ENCODE measurements around the gene DPP4.
"Not testable (repeated sequence)": the region's sequence is repeated elsewhere in the genome, so short reads cannot be mapped to it uniquely, and the experiment has no call there.

DPP4 gene

DNA sequence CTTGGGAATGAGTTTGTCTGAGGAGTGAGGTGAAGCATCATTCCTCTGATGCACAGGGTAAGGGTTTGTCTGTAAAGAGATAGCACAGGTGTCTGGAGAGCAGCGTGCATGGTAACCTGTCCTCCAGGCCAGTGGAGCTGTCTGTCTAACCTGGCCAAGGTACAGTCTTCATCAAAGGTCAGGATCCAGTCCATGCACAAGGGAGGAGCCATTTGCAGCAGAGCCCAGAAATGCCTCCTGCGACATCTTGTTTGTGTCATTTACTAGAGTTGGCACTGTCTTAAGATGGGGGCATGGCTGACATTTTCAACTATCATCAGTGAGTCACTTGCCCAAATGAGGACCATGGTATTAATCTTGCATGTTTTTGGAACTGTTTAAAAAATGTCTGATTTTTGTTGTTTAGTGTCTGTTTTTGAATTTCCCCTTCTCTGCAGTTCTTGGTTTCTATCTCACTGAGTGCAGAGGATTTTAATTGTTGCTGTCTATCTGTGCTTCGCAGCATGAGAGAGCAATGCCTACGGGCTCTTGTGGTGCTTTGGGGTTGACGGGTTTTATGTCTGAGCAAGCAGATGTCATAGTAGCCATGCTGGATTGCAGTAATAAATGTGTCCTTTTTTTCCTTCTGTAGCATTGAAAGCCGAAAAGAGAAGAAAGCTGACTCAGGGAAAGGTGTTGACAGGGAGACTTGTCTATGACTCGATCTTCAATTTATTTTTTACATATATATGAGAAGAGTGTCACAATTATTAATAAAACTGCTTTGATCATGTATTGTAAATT, 91.3 kb downstream of the DPP4 start:
- DNase-seq, result no peak

DNA sequence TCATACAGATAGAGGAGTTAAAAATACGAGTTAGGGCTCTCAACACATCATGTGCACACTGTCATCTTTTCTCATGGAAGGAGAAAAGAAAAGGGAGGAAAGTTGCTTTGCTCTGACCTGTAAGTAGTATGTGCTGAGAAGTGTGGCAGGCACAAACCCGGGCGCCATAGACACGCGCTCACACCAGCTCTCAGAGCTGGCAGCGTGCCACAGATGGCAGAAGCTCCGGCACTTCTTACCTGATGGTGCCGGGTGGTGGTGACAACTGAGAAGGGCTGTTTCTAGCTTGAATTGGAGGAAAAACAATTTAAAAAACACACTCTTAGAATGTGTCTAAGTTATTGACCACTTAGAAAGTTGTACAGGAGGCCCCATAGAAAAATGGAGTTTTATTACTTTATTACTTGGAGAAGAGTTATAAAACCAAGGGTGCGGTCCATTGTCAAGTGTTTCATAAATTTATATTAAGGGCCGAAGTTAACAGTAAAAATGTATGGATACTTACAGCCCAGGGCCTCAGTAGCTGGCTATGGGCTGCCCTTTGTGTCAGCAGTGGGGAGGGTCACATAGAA, 92.2 kb downstream of the DPP4 start:
- DNase-seq, result no peak

DNA sequence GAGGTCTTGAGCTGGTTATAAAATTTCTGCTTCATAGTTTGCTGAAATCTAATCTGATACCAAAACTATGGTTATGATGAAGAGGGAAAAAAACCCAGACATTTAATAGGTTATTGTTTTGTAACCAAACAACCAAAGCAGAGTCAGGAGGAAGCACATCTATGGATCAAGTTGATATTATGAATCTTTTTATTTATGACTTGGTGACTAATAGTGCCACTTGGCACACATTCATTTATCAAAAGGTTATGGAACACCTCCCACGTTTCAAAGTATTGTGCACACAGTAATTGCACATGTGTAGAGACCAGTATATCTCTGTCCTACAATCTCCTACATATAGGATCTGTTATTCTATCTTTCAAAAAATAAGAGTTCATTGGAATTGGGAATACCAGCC, 93.0 kb downstream of the DPP4 start:
- DNase-seq, result no peak

DNA sequence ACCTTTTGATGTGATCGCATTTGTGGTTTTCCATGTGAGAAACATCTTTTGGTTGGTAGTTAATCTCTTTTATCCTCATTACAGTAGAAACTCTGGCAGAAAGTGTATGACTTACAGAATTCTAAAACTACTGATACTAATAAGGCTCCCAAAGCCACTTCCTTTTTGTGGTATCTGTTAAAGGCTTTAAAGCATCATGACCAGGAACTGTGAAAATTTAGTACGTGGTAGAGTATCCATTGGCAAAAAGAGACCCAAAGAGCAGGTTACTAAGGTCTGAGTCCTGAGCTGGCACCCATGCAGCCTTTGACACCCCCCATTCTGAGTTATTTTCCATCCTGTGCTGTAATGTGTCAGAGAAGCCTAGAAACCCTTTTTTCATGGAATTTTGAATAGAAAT, 94.5 kb downstream of the DPP4 start:
- DNase-seq, result no peak

DNA sequence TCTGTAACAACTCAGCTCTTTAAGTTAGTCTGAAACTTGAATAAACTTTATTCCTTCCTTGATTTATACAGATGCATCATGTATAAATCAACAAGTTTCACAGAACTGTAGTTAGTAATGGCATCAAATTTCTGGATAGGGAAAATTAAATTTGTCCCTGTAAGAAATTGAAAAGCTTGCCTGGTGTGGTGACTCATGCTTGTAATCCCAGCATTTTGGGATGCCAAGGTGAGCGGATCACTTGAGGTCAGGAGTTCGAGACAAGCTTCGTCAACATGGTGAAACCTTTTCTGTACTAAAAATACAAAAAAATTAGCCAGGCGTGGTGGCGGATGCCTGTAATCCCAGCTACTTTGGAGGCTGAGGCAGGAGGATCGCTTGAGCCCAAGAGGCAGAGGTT, 96.1 kb downstream of the DPP4 start:
- not testable (repeated sequence) for DNase-seq

DNA sequence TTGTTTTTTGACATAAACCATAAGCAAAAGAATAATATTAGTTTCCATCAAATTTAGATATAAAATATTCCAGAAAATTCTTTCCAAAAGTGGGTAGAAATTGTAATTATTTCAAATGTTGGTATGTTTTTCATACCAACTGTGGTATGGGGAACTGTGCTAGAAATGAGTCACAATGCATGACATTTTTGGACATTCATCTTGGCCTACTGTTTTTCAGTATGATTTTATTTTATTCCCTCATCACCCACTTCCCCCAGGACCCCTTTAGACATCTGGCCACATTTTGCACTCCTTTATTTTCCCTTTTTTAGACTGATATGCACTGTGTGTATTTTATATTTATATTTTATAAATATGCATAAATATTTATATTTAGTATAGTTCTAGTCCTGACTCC, 97.1 kb downstream of the DPP4 start:
- DNase-seq, result no peak

DNA sequence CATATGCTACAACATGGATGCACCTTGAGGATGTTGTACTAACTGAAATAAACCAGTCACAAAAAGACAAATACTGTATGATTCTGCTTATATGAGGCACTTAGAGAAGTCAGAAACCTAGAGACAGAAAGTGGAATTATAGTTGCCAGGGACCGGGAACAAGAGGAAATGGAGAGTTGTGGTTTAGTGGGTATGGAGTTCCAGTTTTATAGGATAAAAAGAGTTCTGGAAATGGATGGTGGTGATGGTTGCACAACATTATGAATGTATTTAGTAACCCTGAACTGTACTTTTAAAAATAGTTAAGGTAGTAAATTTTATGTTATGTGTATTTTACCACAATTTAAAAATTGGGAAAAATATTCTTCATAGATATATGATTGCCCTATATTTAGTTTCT, 97.7 kb downstream of the DPP4 start:
- DNase-seq, result no peak

DNA sequence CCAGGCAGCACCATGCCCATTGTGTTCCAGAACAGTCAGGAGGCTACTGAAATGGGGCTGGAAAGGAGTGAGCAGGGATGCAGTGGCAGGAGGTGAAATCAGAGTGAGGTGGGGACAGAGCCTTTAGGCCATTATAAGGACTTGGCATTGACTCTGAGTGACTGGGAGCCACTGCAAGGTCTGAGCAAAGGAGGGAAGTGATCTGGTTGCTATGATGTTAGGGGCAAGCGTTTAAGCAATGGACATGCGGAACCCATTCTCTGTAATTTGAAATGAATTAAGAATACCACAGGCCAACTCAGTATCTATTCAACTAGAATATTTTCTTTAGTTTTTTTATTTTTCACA, 98.2 kb downstream of the DPP4 start:
- DNase-seq, result no peak

DNA sequence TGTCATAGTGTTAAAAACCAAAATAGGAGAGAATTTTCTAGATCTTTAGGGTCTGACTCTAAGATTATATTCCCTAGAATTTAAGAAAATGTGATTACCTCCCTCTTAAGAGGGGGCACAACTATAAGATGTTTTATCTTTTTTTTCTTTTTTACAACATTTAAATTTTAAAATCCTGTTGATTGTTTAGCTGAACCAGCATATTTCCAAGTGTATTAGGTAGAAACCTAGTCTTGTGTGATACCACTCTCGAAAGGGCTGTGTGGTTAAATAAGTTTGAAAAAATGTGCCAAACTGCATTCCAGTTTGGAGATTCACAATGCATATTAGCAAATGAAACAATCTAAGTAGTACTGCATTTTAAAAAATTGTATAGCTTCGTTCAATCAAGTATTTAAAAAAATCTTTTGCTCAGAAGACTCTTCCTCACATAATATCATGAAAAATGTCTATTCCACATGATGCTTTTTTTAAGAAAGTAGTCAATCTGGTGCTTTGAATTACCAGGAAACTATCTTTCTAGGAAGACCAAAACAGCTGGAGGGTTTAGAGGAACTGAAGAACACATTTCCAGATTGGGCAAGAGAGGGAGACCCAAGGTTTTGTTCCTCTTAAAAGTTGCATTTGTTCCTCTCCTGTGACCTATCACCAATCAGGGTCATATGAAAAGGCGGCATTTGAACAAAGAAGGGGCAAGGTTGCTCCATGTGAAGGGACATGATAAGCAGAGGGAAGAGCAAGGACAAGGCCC, 98.8 kb downstream of the DPP4 start:
- DNase-seq, result no peak

DNA sequence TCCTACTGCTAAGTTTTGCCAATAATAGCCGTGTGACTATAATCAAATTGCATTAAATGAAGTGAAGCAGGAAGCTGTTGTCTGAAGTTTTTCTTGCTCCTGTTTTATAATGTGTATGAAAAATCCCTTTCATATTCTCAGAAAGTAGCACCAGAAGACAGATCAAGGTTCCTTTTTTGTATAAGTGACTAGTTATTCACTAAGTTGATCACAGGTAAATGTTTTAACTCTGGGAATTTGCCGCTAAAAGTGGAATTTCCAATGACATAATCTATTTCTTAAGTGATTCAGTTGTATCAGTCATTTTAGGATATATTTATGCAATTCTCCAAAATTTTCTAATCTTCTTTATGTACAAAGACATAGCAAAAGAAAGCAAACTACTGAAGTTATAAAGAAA, 99.6 kb downstream of the DPP4 start:
- DNase-seq, result no peak

DNA sequence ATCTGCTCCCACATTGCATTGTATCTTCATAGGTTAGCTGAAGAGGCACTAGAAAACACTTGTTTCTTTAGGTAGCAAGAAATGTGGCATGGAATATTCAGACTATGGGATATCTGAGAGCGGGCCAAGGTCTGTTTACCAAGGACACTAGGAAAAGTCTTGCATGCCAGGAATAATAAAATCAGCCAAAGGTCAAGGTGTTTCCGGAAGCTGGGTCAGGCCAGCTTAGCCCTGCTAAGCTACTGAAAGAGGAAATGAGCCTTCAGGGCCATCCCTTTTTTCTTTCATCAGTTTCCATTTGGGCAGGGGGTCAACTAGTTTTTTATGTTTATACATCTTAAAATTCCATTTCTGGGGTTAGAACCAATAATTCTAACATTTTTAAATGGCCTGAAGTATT, 101.1 kb downstream of the DPP4 start:
- DNase-seq, result no peak

DNA sequence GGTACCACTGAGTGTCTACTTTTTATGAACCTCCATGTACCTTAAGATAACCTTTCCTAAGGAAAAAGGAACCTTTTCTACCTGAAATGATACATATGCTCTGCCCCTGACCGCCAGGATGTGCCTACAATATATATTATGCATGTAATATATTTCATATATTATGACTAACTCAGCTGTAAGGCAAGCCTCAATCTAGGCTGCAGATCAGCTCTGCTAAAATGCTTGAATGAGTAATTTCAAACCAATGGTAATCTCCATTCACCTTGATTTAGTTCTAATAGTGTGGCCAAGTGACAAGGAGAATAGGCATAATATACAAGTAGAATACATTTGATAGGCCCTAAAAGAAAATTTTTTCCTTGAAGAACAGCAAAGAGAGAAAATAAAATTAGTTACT, 101.8 kb downstream of the DPP4 start:
- no peak for DNase-seq

DNA sequence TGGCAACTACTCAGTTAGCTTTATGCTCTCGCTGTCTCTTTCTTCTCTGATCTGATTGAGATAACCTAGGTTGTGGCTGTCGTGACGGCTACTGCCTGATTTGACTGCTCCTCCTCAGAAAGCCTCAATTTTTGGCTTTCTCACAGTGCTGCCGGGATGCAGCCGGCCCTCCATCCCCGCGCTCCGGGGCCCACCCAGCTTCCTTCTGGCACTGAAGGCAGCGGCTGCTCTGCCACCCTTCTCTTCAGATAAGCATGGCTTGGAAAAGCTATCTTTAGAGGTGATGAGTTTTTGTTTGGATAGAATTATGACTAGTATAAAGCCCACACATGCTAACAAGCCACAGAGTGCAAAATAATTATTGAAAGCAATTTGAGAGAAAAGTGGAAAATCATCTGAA, 102.5 kb downstream of the DPP4 start:
- DNase-seq, result no peak

DNA sequence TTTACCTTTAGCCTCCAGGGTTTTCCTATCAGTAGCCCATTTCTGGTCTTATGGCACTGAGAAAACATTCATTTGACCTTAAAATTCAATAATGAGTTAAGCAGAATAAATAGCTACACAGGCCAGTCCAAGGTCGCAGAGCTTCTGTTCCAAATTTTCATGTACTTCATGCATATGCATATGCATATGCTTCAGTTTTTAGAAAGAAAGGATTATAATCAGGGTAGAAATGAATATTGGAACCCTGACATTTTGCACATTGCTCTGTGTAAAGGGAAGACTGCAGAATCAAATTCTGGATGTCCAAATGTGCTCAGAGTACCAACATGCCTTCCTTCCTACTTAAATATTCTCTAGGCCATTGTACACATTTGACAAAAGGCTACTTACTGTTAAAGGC, 104.9 kb downstream of the DPP4 start:
- no peak for DNase-seq

DNA sequence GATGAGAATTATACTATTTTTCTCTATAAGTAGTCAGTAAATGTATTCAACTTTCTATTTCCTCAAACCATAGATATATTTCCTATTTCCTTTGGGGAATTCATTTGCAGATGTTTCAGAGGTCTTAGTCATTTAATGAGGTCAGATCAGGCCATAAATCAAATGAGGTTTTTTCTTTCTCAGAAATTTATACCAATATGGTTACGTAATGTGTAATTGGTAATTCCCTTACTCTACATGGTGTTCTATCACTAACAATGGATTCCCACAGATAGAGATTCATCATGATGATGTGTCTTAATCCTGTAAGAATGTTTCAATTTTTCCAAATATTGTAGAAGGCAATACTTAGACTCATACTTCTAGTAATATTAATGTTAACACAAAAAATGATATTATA, 108.0 kb downstream of the DPP4 start:
- DNase-seq, result no peak

DNA sequence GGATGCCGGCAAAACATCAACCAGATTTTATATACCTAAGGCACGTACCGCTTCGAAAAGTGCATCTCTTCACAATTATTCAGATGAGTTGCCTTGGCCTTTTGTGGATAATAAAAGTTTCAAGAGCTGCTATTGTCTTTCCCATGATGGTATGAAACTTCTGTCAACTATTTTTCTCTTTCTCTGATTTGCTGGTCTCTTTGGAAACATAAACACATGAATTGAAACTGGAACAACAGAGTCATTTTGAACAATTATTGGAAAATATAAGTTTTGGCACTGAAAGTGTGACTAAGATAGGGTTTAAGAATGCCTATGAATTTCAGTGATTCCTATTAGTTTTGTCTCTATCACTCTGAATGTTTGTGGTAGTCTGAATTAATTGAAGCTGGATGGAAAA, 109.9 kb downstream of the DPP4 start:
- no peak for DNase-seq

DNA sequence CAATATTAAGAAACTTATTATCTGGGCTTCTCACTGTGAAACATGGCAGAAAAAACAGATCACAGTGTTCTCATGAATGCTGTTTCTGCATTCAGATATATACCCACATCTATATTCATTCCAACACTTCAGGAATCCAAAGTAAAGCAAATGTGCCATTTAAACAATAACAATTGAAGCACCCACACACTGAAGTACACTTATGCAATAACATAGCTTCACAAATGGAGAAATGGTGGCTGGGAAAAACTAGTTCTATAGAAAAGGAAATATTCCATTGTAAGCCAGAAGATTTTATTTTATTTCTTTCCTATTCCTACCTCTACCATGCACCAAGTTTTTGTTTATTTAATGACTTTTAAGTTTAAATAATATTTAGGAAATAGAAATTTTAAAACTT, 111.9 kb downstream of the DPP4 start:
- DNase-seq, result no peak

DNA sequence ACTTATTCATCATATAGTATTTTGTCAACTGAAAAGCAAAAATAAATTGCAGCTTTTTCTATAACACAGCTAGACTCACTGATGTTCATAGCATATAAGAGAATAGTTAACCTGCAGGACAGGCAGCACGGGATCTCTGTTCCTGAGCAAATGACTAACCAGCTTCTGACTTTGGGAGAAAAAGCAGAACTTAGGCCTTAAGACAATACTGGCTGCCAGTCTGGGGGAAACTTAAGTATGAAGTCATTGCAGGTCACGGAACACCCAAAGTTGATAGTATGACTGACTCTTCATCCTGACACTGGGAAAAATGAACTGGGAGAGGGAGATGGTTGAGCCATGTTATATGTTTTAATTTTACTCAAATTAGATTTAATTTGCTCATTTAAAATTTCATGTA, 113.0 kb downstream of the DPP4 start:
- DNase-seq, result no peak

DNA sequence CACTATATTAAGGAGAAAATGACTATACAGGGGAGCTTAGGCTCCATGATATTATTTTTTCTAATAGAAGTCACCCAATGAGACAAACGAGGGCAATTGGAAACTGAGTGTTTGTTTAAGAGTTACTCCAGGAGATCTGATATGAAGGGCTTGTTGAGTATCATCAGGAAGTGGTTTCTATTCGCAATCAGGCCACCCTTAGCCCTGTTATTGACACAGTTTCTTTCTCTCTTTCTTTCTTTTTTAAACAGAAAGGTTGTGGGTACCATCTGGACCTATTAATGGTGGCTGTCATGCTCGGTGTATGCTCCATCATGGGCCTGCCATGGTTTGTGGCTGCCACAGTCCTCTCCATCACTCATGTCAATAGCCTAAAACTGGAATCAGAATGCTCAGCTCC, 117.3 kb downstream of the DPP4 start:
- no peak for DNase-seq

DNA sequence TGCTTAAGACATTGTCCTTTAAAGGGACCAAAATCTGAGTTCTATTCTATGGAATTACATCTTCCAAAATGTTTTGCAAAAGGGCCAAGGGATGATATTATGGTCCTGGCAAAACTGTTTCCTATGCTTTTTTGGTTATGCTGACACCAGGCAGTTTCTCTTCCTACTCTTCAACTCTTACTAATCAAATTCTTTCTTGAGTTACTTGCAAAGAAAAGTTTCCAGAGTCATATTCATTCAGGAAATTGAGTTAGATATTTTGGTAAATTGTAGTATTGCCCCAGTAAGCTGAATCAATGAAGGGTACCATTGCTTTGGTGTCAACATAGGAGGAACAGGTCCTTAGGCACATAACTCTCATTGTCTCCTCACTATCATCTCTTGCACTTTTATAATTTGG, 118.8 kb downstream of the DPP4 start:
- no peak for DNase-seq

DNA sequence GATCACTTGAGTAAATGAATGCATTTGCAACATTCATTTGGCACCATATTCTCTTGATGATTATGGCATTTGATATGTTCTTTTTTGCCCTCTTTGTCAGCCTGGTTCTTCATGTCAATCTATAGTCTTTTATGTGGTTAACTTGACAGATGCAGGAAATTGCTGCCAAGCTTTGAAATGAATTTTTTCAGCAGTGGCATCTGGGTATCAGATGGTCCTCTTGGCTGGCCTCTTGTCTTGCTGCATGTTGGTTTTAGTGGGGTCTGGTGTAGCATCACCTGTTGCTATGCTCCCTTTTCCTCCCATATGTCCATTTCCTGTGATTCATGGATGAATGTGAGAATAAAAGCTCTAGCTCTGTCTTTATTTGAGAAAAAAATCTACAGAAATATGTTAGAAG, 119.9 kb downstream of the DPP4 start:
- DNase-seq, result no peak

DNA sequence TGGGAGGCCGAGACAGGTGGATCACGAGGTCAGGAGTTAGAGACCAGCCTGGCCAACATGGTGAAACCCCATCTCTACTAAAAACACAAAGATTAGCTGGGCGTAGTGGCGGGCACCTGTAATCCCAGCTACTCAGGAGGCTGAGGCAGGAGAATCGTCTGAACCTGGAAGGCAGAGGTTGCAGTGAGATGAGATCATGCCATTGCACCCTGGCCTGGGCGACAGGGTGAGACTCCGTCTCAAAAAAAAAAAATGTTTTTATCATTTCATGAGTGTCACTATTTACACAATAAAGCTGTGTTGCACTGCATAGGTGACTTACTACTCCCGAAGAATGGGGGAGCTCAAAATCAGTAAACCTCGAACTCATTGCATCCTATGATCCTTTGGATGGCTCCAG, 120.6 kb downstream of the DPP4 start:
- not testable (repeated sequence) for DNase-seq

DNA sequence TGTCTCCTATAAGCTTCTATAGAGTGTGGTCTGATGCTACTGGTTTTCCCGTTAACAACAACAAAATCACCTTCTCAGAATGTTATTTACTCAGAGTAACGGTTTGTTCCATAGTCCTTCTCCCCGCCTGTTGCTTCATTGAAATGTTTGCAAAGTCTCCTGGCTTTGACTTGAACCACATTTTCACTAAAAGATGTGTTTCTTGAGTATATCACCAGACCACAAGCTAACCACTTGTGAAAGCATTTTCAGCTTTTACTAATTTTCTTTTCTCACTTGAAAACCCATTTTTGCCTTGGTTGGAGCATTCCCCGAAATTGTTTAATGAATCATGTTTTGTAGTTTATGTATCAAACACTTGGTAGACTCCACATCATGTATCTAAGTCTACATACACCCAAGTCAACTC, 121.2 kb downstream of the DPP4 start:
- DNase-seq, result no peak

DNA sequence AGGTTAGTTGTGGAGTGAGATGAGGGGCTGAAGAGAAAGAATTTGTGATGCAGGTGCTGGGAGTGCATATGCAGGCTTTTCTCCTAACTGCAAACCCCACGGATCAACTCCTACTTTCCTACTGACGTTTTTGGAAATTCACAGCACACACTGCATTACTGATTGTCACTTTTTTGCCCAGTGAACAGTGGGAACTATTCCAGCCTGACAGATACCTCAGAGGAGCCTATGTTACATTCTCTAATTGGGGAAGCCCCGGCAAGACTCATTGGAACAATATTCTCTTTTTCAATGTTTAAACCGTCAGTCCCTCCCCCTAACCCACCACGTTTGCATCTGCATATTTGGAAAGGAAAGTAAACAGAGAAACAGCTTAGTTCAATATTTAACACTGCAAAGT, 126.2 kb downstream of the DPP4 start:
- DNase-seq, result no peak

DNA sequence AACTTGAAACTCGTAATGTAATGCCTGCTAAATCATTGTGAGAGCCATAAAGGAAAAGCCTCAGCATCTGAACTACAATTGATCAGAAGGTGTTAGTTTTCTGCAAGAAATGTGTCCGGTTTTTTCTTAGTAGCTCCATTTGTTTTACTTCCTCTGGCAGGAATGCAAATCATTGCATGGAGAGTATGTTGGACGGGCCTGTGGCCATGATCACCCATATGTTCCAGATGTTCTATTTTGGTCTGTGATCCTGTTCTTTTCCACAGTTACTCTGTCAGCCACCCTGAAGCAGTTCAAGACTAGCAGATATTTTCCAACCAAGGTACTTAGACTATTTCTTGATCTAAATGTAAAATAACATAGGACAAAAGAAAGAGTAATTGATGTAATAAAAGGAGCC, 126.6 kb downstream of the DPP4 start:
- DNase-seq, result no peak

All from NCI-H2107 (cell line).